Smooth muscle cell (in vitro differentiated cells): ENCODE measurements around the gene HNRNPA1. TPM values are rescaled to one million over a fixed set of nuclear protein-coding genes. Genes with fewer than 3 reads are reported as not detected.

Experiments used
- polyA plus RNA-seq: library from polyadenylated mRNA; unstranded; fragments of >200 nt; fragmentation: Nextera tagmentation; extraction: Ambion mirVana; gene quantifications from 2 replicates; pipeline ENCODE4 v1.2.1, GENCODE V29; 2016
- small RNA-seq: library from RNA; depleted of rRNA; stranded (forward); fragments of <200 nt; gene quantifications from one replicate; pipeline ENCODE3, GENCODE V24; 2014
- total RNA-seq: library from RNA; depleted of rRNA; stranded (reverse); fragments of >200 nt; gene quantifications from 2 replicates; pipeline ENCODE4 v1.2.3, GENCODE V29; 2014

Gene HNRNPA1
- total and polyA plus RNA-seq, 2 experiments from 2014 or later, result 378 to 440 TPM

Small RNA genes within 50 kb of the gene (small RNA-seq; reads per million reads assigned to genes)
- gene RN7SL390P, result 0.08 reads per million
- not detected for gene RNU6-950P

Other genes starting within 250 kb of the HNRNPA1 start
- 1.3 TPM in 1 of 2 replicates, not detected in the other for gene HOXC5, start 247.7 kb upstream of the HNRNPA1 start, total RNA-seq
- gene HOXC5, start 247.7 kb upstream of the HNRNPA1 start, polyA plus RNA-seq, result 0.54 TPM in 1 of 2 replicates, not detected in the other
- 0.49 TPM in 2 replicates for gene HOXC4, start 226.9 kb upstream of the HNRNPA1 start, total RNA-seq
- 1.2 and 1.9 TPM in 2 replicates for gene HOXC4, start 226.9 kb upstream of the HNRNPA1 start, polyA plus RNA-seq
- 36.7 and 39.4 TPM in 2 replicates for gene SMUG1, start 91.7 kb upstream of the HNRNPA1 start, total RNA-seq
- gene SMUG1, start 91.7 kb upstream of the HNRNPA1 start, polyA plus RNA-seq, result 40.5 and 49.2 TPM in 2 replicates
- 58.9 and 67.4 TPM in 2 replicates for gene CBX5, start 604 bp upstream of the HNRNPA1 start, total RNA-seq
- gene CBX5, start 604 bp upstream of the HNRNPA1 start, polyA plus RNA-seq, result 25.0 and 26.1 TPM in 2 replicates
- gene NFE2, start 20.3 kb downstream of the HNRNPA1 start, total RNA-seq, result 0.13 TPM in 1 of 2 replicates, not detected in the other
- 0.24 and 1.9 TPM in 2 replicates for gene NFE2, start 20.3 kb downstream of the HNRNPA1 start, polyA plus RNA-seq
- gene COPZ1, start 44.4 kb downstream of the HNRNPA1 start, total RNA-seq, result 147 and 163 TPM in 2 replicates
- gene COPZ1, start 44.4 kb downstream of the HNRNPA1 start, polyA plus RNA-seq, result 214 and 219 TPM in 2 replicates
- gene GPR84, start 83.8 kb downstream of the HNRNPA1 start, total RNA-seq, result 0.09 and 0.13 TPM in 2 replicates
- gene GPR84, start 83.8 kb downstream of the HNRNPA1 start, polyA plus RNA-seq, result 0.46 TPM in 1 of 2 replicates, not detected in the other
- gene ZNF385A, start 104.0 kb downstream of the HNRNPA1 start, total RNA-seq, result 9.3 and 20.2 TPM in 2 replicates
- 6.5 and 17.2 TPM in 2 replicates for gene ZNF385A, start 104.0 kb downstream of the HNRNPA1 start, polyA plus RNA-seq
- 151 and 163 TPM in 2 replicates for gene ITGA5, start 138.5 kb downstream of the HNRNPA1 start, total RNA-seq
- gene ITGA5, start 138.5 kb downstream of the HNRNPA1 start, polyA plus RNA-seq, result 192 and 202 TPM in 2 replicates
- gene GTSF1, start 192.9 kb downstream of the HNRNPA1 start, total RNA-seq, result not detected in 2 replicates
- not detected in 2 replicates for gene GTSF1, start 192.9 kb downstream of the HNRNPA1 start, polyA plus RNA-seq
- 0.04 TPM in 1 of 2 replicates, not detected in the other for gene NCKAP1L, start 217.0 kb downstream of the HNRNPA1 start, total RNA-seq
- not detected in 2 replicates for gene NCKAP1L, start 217.0 kb downstream of the HNRNPA1 start, polyA plus RNA-seq